HepG2 (cell line): ENCODE data around the gene VEZF1. TPM values are rescaled to one million over a fixed set of nuclear protein-coding genes. Genes with fewer than 3 reads are reported as not detected.

Experiments
- ATF1 ChIP-seq: IDR thresholded peaks from 2 replicates; pipeline ENCODE4 v1.6.1; 2016; ENCODE audit warnings: mild to moderate bottlenecking, control low read depth
- BCL6 ChIP-seq: IDR thresholded peaks from 2 replicates; pipeline ENCODE4 v1.6.1; 2016; ENCODE audit warnings: missing genetic modification reagents, missing compliant biosample characterization
- FOXA3 ChIP-seq: IDR thresholded peaks from 2 replicates; pipeline ENCODE4 v1.6.1; 2016; ENCODE audit warnings: missing genetic modification reagents, missing compliant biosample characterization
- MED1 ChIP-seq: sonication (generic); formaldehyde crosslinking; IDR thresholded peaks from 2 replicates; pipeline ENCODE4 v1.4.0; 2020; ENCODE audit warnings: missing genetic modification reagents
- MEIS2 ChIP-seq: sonication (generic); formaldehyde crosslinking; IDR thresholded peaks from 2 replicates; pipeline ENCODE4 v1.9.0; 2021; ENCODE audit warnings: mild to moderate bottlenecking, missing genetic modification reagents
- MLX ChIP-seq: IDR thresholded peaks from 2 replicates; pipeline ENCODE4 v1.6.1; 2016
- MXD4 ChIP-seq: IDR thresholded peaks from 2 replicates; pipeline ENCODE4 v1.6.1; 2016; ENCODE audit warnings: mild to moderate bottlenecking, missing biosample characterization, missing genetic modification reagents
- NR2C2 ChIP-seq: sonication (generic); formaldehyde crosslinking; IDR thresholded peaks from 2 replicates; pipeline ENCODE4 v1.4.0; 2020; ENCODE audit warnings: missing genetic modification reagents, mild to moderate bottlenecking, moderate library complexity, borderline replicate concordance
- POLR2A ChIP-seq, 2 experiments: IDR thresholded peaks; 2 replicates each; pipeline ENCODE4 v1.6.1; 2011; ENCODE audit warnings: low read depth in 2 of 2, low read length in 2 of 2, mild to moderate bottlenecking in 1 of 2, moderate library complexity in 1 of 2; ENCODE audit not compliant: insufficient read depth in 1 of 2
- RARA ChIP-seq: IDR thresholded peaks from 2 replicates; pipeline ENCODE4 v1.6.1; 2016; ENCODE audit warnings: missing genetic modification reagents, missing compliant biosample characterization
- SAP130 ChIP-seq: IDR thresholded peaks from 2 replicates; pipeline ENCODE4 v1.6.1; 2016; ENCODE audit warnings: low read depth
- SMAD3 ChIP-seq: sonication (generic); formaldehyde crosslinking; IDR thresholded peaks from 2 replicates; pipeline ENCODE4 v1.4.0; 2020; ENCODE audit warnings: missing genetic modification reagents
- TSC22D2 ChIP-seq: sonication (generic); formaldehyde crosslinking; IDR thresholded peaks from 2 replicates; pipeline ENCODE4 v1.5.1; 2020; ENCODE audit warnings: missing genetic modification reagents, mild to moderate bottlenecking, borderline replicate concordance
- ZFX ChIP-seq: sonication (generic); formaldehyde crosslinking; IDR thresholded peaks from 2 replicates; pipeline ENCODE4 v1.4.0; 2020; ENCODE audit warnings: mild to moderate bottlenecking, low read depth, missing genetic modification reagents, moderate library complexity
- ZNF569 ChIP-seq: sonication (generic); formaldehyde crosslinking; IDR thresholded peaks from 2 replicates; pipeline ENCODE4 v1.5.0; 2020; ENCODE audit warnings: mild to moderate bottlenecking, missing genetic modification reagents, moderate library complexity, borderline replicate concordance
- ZNF597 ChIP-seq: sonication (generic); formaldehyde crosslinking; IDR thresholded peaks from 2 replicates; pipeline ENCODE4 v1.5.0; 2020; ENCODE audit warnings: missing genetic modification reagents
- polyA plus RNA-seq, 8 experiments: library from polyadenylated mRNA; depleted of rRNA in 3 of 8; stranded (reverse) in 7 of 8; unstranded in 1 of 8; fragments of >200 nt; fragmentation: Illumina TruSeq in 4 of 8; extraction: Trizol in 4 of 8; gene quantifications; 2 replicates each; pipeline versions ENCODE4 v1.2.1 to v1.2.3, GENCODE V29; 2011 to 2016; ENCODE audit warnings: low read depth in 4 of 8, missing spikeins in 1 of 8, mixed read lengths in 1 of 8; ENCODE audit not compliant: insufficient read depth in 1 of 8
- total RNA-seq, 5 experiments: library from RNA; depleted of rRNA; stranded (reverse); fragments of >200 nt; fragmentation: Illumina TruSeq; extraction: Trizol; gene quantifications; 2 replicates each; pipeline ENCODE4 v1.2.3, GENCODE V29; 2016; ENCODE audit warnings: low read depth in 1 of 5
- TF ChIP-seq, protein P1 (sequence below): sonication (generic); formaldehyde crosslinking; IDR thresholded peaks from 2 replicates; pipeline ENCODE4 v1.4.0; 2020; ENCODE audit warnings: missing genetic modification reagents, borderline replicate concordance
- TF ChIP-seq, protein P2 (sequence below): sonication (generic); formaldehyde crosslinking; IDR thresholded peaks from one replicate; pipeline ENCODE4 v1.5.1; 2020; ENCODE audit warnings: mild to moderate bottlenecking, missing genetic modification reagents; ENCODE audit errors: not compliant biosample characterization

VEZF1 gene
- total and polyA plus RNA-seq, 2 of the 13 experiments (the other 11 are each of a cell fraction or from before 2014, with no cell fraction given): 45.9 to 49.7 TPM

DNA sequence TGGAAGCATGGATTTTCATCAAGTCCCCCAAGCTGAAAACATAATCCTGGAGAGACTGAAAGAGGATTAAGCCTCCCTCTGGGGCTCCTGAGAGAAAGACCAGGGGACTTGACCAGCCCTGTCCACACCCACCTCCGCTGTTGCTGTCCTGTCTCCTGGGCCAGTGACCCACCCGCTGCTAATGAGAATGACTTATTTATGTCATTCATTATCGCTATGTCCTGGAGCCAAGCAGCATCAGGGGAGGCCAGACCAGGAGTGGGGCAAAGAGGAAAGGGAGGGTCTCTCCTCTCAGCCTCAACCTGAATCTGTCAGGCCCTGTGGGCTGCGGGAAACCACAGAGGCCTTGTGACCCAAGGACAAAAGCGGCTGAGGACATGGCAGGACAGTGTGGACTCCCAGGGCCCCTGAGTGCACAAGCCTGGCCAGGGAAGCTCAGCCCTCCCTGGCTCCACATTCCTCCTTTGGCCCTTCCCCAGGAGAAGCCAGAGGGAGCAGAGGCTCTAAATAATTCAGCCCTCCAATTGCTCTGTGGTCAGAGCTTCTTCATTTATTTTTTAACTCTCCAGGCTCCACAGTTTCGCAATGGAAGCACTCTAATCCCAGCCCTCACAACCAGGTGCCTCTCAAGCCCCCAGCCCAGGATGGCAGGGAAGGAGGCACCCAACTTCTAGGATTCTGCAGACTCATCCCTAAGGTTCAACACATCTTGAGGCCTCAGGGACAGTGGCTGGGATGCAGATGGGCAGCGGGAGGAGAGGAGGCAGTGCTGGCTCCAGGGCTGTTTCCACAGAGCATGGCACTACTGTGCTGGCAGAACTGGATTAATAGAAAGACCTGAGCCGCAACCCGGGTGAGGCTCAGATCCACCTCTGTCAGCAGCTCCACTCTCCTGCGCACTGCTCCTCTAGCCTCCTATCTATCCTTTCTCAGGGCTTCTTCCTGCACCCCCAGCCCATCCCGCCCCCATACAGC lies 51.9 kb downstream of the VEZF1 start (continued):
- peak; percentile 5; the same call in 1 of the 2 replicates for TF ChIP-seq RARA
- TF ChIP-seq ZNF569 (CRISPR knock-in tag): no peak
- TF ChIP-seq ZFX: peak; percentile 93
- peak in 1 of 2 experiments; percentile 84; a peak in 2 of 4 replicates for TF ChIP-seq POLR2A (IDR thresholded peaks at IDR 0.05; ENCODE audit: insufficient read depth in 1 of 2, low read depth in 2 of 2, low read length in 2 of 2)
- TF ChIP-seq MLX (CRISPR knock-in tag): no peak
- 0 out of 2 replicates have a peak, but pooled peaks have one; percentile 75 for TF ChIP-seq TSC22D2 (CRISPR knock-in tag)
- TF ChIP-seq NR2C2 (CRISPR knock-in tag): no peak
- peak; percentile 28; the same call in 1 of the 2 replicates for TF ChIP-seq FOXA3
- peak; percentile 25; the same call in 1 of the 2 replicates for TF ChIP-seq MED1 (CRISPR knock-in tag)
- TF ChIP-seq, protein P1, sequence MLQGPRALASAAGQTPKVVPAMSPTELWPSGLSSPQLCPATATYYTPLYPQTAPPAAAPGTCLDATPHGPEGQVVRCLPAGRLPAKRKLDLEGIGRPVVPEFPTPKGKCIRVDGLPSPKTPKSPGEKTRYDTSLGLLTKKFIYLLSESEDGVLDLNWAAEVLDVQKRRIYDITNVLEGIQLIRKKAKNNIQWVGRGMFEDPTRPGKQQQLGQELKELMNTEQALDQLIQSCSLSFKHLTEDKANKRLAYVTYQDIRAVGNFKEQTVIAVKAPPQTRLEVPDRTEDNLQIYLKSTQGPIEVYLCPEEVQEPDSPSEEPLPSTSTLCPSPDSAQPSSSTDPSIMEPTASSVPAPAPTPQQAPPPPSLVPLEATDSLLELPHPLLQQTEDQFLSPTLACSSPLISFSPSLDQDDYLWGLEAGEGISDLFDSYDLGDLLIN (CRISPR knock-in tag): no peak
- no peak for TF ChIP-seq ATF1 (CRISPR knock-in tag)
- TF ChIP-seq MXD4 (CRISPR knock-in tag): no peak
- TF ChIP-seq SAP130: peak; percentile 71; the same call in 1 of the 2 replicates
- TF ChIP-seq ZNF597 (CRISPR knock-in tag): no peak
- TF ChIP-seq, protein P2, sequence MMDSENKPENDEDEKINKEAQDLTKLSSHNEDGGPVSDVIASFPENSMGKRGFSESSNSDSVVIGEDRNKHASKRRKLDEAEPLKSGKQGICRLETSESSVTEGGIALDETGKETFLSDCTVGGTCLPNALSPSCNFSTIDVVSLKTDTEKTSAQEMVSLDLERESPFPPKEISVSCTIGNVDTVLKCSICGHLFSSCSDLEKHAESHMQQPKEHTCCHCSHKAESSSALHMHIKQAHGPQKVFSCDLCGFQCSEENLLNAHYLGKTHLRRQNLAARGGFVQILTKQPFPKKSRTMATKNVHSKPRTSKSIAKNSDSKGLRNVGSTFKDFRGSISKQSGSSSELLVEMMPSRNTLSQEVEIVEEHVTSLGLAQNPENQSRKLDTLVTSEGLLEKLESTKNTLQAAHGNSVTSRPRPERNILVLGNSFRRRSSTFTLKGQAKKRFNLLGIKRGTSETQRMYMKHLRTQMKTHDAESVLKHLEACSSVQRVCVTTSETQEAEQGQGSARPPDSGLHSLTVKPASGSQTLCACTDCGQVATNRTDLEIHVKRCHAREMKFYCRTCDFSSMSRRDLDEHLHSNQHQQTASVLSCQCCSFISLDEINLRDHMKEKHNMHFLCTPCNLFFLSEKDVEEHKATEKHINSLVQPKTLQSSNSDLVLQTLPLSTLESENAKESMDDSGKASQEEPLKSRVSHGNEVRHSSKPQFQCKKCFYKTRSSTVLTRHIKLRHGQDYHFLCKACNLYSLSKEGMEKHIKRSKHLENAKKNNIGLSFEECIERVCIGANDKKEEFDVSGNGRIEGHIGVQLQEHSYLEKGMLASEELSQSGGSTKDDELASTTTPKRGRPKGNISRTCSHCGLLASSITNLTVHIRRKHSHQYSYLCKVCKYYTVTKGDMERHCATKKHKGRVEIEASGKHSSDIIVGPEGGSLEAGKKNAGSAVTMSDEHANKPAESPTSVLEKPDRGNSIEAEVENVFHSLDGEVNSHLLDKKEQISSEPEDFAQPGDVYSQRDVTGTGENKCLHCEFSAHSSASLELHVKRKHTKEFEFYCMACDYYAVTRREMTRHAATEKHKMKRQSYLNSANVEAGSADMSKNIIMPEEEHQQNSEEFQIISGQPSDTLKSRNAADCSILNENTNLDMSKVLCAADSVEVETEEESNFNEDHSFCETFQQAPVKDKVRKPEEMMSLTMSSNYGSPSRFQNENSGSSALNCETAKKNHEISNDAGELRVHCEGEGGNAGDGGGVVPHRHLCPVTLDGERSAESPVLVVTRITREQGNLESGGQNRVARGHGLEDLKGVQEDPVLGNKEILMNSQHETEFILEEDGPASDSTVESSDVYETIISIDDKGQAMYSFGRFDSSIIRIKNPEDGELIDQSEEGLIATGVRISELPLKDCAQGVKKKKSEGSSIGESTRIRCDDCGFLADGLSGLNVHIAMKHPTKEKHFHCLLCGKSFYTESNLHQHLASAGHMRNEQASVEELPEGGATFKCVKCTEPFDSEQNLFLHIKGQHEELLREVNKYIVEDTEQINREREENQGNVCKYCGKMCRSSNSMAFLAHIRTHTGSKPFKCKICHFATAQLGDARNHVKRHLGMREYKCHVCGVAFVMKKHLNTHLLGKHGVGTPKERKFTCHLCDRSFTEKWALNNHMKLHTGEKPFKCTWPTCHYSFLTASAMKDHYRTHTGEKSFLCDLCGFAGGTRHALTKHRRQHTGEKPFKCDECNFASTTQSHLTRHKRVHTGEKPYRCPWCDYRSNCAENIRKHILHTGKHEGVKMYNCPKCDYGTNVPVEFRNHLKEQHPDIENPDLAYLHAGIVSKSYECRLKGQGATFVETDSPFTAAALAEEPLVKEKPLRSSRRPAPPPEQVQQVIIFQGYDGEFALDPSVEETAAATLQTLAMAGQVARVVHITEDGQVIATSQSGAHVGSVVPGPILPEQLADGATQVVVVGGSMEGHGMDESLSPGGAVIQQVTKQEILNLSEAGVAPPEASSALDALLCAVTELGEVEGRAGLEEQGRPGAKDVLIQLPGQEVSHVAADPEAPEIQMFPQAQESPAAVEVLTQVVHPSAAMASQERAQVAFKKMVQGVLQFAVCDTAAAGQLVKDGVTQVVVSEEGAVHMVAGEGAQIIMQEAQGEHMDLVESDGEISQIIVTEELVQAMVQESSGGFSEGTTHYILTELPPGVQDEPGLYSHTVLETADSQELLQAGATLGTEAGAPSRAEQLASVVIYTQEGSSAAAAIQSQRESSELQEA (CRISPR knock-in tag): no peak
- TF ChIP-seq MEIS2: 0 out of 2 replicates have a peak, but pooled peaks have one; percentile 18
- peak; percentile 41 for TF ChIP-seq BCL6 (CRISPR knock-in tag)
- TF ChIP-seq SMAD3 (CRISPR knock-in tag): peak; percentile 41; the same call in 1 of the 2 replicates
